Bronchial epithelial cell (primary cell): ENCODE data around the gene PRMT7. TPM values are rescaled to one million over a fixed set of nuclear protein-coding genes. Genes with fewer than 3 reads are reported as not detected.

Source experiments
- DNase-seq: peaks from one replicate; pipeline ENCODE4 v3.0.0-alpha.2; 2010; ENCODE audit warnings: low read depth
- FAIRE-seq: peaks from 2 replicates; lab custom pipeline; 2011; peaks lifted over from hg19 to GRCh38; lab: Jason Lieb, UNC
- H3K27me3 ChIP-seq: 2 replicates; pipeline ENCODE4 v1.5.1; 2011; ENCODE audit warnings: low read length; ENCODE audit not compliant: control insufficient read depth, insufficient read depth
- H3K36me3 ChIP-seq: 2 replicates; pipeline ENCODE4 v1.5.1; 2011; ENCODE audit warnings: low read length; ENCODE audit not compliant: control insufficient read depth, insufficient read depth
- H3K4me3 ChIP-seq: 2 replicates; pipeline ENCODE4 v1.5.1; 2011; ENCODE audit warnings: mild to moderate bottlenecking, low read depth, low read length, control low read depth
- total RNA-seq: library from RNA; depleted of rRNA; stranded (reverse); fragments of >200 nt; gene quantifications from 2 replicates; pipeline ENCODE4 v1.2.1, GENCODE V29; 2014
- TF ChIP-seq, protein P1 (sequence below): IDR thresholded peaks from 2 replicates; pipeline ENCODE4 v1.5.1; 2011; ENCODE audit warnings: mild to moderate bottlenecking, moderate library complexity, low read length, control low read depth, inconsistent platforms; ENCODE audit not compliant: insufficient read depth, severe bottlenecking

The PRMT7 gene
- total RNA-seq, 1 donor from 2014 or later, result 36.9 TPM

DNA sequence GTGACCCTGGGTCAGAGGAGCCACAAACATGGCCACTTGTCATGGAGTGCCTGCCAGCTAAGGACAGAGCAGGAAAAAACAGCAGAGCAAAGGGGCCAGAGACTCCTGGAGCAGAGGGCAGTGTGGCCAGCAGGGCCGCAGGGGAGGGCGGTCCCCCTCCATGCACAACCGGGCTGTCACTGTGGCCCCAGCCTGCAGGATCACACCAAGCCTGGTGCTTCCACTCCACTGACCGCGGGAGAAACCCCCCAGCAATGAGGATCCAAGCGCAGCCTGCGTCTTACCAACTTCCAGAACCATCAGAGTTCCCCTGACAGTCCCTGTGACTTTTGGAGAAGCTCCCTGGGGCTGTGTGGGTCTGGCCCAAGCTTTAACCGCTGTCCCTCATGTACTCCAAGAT lies 62.0 kb downstream of the PRMT7 start:
- Histone ChIP-seq H3K36me3 (no peaks in the 10 kb centered on the region), H3K27me3 (peaks cover 5% of the 10 kb centered on the region), H3K4me3 (no peak overlapping the region)
- TF ChIP-seq, protein P1, sequence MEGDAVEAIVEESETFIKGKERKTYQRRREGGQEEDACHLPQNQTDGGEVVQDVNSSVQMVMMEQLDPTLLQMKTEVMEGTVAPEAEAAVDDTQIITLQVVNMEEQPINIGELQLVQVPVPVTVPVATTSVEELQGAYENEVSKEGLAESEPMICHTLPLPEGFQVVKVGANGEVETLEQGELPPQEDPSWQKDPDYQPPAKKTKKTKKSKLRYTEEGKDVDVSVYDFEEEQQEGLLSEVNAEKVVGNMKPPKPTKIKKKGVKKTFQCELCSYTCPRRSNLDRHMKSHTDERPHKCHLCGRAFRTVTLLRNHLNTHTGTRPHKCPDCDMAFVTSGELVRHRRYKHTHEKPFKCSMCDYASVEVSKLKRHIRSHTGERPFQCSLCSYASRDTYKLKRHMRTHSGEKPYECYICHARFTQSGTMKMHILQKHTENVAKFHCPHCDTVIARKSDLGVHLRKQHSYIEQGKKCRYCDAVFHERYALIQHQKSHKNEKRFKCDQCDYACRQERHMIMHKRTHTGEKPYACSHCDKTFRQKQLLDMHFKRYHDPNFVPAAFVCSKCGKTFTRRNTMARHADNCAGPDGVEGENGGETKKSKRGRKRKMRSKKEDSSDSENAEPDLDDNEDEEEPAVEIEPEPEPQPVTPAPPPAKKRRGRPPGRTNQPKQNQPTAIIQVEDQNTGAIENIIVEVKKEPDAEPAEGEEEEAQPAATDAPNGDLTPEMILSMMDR, result no peak
- no peak for DNase-seq
- no peak for FAIRE-seq

DNA sequence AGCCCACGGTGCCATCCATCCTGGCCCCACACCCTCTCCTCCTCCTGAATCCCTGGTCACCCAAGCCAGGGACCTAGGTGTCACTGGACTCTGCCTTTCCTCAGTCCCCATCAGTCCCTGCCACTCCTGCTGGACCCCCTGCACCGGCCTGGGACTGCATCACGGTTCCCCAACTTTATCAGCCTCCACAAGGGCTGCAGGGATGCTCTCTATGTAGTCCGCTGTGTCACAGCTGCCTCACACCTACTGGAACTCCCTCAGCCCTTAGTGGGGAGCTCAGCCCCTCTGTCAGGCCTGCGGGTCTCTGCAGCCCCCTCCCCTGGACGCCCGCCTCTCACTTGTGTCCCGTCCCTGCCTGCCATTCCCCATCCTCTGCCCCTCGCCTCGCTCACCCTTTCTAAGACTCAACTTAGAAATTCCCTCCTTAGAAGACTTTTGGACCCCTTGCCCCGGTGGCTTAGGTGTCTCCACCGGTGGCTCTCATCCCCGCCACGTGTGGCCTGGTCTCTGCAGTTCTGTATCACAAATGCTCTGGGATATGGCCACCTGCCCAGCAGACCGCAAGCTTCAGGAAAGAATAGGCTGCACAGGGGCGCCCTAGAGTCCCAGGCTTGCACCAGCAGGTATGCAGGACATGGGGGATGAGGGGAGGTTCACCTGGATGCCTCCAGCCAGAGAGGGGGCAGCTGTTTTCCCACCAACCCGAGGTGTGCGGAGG lies 62.9 kb downstream of the PRMT7 start:
- Histone ChIP-seq H3K36me3 (no peaks in the 10 kb centered on the region), H3K27me3 (peaks cover 2% of the 10 kb centered on the region), H3K4me3 (no peak overlapping the region)
- FAIRE-seq (no peak), DNase-seq (no peak)
- TF ChIP-seq, protein P1, result no peak

GRCh38 chr16:68374246-68374805 lies 63.5 kb downstream of the PRMT7 start:
- FAIRE-seq, result peak; percentile 13
- TF ChIP-seq, protein P1, result no peak
- peaks cover 2% of the 10 kb centered on the region for H3K27me3 ChIP-seq
- no peak for DNase-seq
- H3K36me3 ChIP-seq, result no peaks in the 10 kb centered on the region
- H3K4me3 ChIP-seq, result no peak overlapping the region

DNA sequence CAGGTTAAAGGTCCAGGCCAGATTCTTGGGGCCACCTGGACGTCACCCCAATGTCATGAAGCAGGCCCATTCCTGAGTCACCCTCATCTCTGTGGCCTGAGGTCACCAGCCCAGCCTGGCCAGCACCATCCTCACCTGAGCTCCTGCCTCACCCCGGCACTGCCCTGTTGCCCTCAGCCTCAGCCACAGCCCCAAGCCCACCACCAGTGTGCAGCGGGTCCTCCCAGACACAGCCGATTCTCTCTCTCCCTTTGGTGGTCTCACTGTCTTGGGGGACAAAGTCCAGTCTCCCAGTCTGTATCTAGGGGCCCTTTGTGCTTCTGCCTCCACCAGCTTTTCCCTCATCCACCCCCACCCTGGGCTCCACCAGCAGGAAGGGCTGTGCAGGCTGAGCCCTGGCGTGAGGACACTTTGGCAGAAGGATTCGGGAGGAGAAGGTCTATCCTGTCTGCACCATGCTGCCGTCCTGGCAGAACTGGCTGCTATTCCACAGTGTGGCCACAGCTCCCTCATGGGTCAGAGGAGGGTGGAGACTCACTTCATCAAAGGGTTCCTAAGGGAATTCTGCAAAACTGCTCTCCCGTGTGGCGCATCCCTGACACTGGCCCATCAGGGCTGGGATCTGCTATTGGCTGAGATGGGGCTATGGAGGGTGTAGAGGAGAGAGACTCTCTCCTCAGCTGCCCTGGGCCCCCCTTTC lies 64.3 kb downstream of the PRMT7 start:
- H3K27me3 ChIP-seq, result peaks cover 2% of the 10 kb centered on the region
- TF ChIP-seq, protein P1, result no peak
- H3K36me3 ChIP-seq, result no peaks in the 10 kb centered on the region
- FAIRE-seq (no peak), DNase-seq (no peak)
- no peak overlapping the region for H3K4me3 ChIP-seq

DNA sequence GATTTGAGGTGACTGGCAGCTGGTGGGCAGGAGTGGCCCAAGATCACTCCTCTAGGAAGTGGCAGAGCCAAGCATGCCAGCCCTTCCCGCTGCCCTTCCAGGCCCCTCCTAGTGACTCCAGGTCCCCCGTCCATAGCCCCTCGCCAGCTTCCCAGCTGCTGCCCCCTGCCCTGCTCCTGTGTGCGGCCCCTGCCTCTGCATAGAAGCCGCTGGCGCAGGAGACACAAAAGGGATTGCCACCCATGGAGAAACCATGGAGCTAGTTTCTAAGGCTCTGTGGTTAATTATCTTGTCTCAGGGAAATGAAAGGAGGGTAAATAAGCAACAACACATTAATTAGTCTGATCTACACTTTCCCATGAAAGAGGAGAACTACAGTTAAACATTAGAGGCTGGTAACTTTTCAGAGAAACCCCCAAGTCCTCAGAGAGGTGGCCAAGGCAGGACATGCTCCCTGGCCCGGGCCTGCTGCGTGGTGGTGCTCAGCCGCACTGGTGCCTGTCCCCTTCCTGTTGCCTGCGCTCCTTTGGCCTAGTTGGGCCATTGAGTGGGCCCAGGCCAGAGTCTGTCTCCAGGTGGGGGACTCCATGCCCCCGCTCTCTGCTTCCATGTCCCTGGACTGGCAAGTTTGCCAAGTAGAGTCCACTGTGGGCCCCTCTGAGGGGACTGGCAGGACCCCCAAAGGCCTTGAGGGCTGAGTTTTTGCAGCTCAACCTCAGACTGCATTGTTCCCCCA lies 65.2 kb downstream of the PRMT7 start:
- Histone ChIP-seq H3K27me3 (peaks cover 2% of the 10 kb centered on the region), H3K4me3 (no peak overlapping the region), H3K36me3 (no peaks in the 10 kb centered on the region)
- DNase-seq (no peak), FAIRE-seq (no peak)
- TF ChIP-seq, protein P1, result no peak
